ENCODE data around the gene SMYD4.
"Not testable (repeated sequence)": the region's sequence is repeated elsewhere in the genome, so short reads cannot be mapped to it uniquely, and the experiment has no call there.

Gene SMYD4

DNA sequence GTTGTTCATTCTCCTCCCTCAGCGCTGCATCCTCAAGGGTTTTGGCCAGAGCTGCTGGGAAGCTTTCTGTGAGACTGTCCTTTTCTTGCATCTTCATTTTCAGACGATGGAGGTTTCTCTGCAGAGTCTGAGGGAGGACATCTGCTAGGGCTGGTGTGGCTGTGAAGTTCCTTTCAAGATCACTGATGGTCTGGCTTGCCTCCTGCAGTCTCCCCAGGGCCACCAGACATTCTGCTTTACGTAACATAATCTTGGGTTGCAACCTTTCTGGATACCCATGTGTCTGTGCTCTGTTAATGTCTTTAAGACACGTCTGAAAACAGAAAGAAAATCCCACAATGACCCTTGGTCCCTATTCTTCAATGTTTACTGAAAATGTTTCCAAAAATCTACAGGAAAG is 29.0 kb downstream of the SMYD4 start:
- Histone ChIP-seq H3K27ac (ENCODE audit: insufficient read depth, low read depth, low read length, poor library complexity, severe bottlenecking) (no peak overlapping the region), H3K36me3 (ENCODE audit: control insufficient read depth, insufficient read depth, low read length) (peaks cover 9% of the 10 kb centered on the region), H3K9me3 (ENCODE audit: control insufficient read depth, low read length) (no peaks in the 10 kb centered on the region), H3K4me1 (ENCODE audit: control insufficient read depth, insufficient read depth, low read length) (no peaks in the 10 kb centered on the region), H3K4me3 (ENCODE audit: insufficient read depth, low read depth, low read length) (no peak overlapping the region), H3K27me3 (ENCODE audit: control insufficient read depth, insufficient read depth, low read length, poor library complexity, severe bottlenecking) (no peaks in the 10 kb centered on the region)
- 95 to 96% methylated on average over 4 of the region's 4 CpGs for WGBS, 2 experiments

DNA sequence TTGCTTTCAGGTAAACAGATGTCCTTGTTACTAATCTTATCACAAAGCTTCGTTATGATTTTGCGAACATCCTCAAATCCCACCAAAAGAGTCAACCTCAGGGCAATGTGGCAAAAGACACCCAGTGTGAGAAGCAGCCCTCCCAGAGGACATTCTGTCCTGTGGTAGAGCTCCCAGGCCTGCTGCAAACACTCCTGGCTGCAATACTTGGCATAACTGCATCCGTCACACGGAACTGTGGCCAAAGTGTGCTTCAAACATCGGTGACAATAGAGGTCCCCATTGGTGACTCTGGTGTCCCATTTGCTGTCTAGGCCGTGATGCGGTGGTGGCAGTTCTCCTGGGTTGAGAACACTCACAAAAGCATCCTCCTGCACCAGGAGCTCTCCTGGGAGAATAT is 29.5 kb downstream of the SMYD4 start:
- H3K27me3 ChIP-seq (ENCODE audit: control insufficient read depth, insufficient read depth, low read length, poor library complexity, severe bottlenecking), result no peaks in the 10 kb centered on the region
- H3K4me3 ChIP-seq (ENCODE audit: insufficient read depth, low read depth, low read length), result no peak overlapping the region
- no peaks in the 10 kb centered on the region for H3K4me1 ChIP-seq (ENCODE audit: control insufficient read depth, insufficient read depth, low read length)
- WGBS, 2 experiments, result 95 to 97% methylated on average over 7 of the region's 7 CpGs
- peaks cover 9% of the 10 kb centered on the region for H3K36me3 ChIP-seq (ENCODE audit: control insufficient read depth, insufficient read depth, low read length)
- no peak overlapping the region for H3K27ac ChIP-seq (ENCODE audit: insufficient read depth, low read depth, low read length, poor library complexity, severe bottlenecking)
- H3K9me3 ChIP-seq (ENCODE audit: control insufficient read depth, low read length), result no peaks in the 10 kb centered on the region

DNA sequence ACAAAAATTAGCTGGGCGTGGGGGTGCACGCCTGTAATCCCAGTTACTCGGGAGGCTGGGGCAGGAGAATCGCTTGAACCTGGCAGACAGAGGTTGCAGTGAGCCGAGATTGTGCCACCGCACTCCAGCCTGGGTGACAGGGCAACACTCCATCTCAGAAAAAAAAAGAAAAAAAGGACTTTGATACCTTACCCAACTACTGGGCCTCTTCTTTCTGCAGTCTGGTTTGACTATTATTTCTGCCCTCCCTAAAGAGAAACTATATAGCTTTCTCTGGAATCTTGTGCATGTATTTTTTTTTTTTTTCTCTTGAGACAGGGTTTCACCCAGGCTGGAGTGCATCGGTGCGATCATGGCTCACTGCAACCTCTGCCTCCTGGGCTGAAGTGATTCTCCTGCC is 31.9 kb downstream of the SMYD4 start:
- not testable (repeated sequence) for H3K9me3 ChIP-seq (ENCODE audit: control insufficient read depth, low read length); H3K27ac ChIP-seq (ENCODE audit: insufficient read depth, low read depth, low read length, poor library complexity, severe bottlenecking); H3K4me3 ChIP-seq (ENCODE audit: insufficient read depth, low read depth, low read length); H3K27me3 ChIP-seq (ENCODE audit: control insufficient read depth, insufficient read depth, low read length, poor library complexity, severe bottlenecking); H3K4me1 ChIP-seq (ENCODE audit: control insufficient read depth, insufficient read depth, low read length)
- peaks cover 13% of the 10 kb centered on the region for H3K36me3 ChIP-seq (ENCODE audit: control insufficient read depth, insufficient read depth, low read length)
- 96% methylated on average over 8 of the region's 8 CpGs for WGBS, 2 experiments

DNA sequence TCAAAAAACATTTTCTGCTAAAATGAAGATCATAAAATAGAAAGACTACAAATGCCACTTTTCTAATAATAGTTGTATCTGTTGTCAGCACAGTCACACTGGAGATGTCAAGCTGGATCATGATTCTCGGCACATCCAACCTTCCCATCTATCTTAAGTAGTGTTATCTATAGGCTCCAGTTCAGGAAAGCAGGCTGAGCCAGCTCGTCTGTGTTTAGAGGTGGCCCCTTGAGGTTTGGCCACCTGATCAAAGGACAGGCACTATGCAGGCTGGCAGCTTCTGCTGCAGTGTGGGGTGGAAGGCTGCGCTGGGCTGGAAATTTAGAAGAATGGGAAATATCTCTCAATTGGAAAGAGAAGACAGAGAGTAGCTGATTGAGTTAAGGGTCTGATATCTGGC is 32.4 kb downstream of the SMYD4 start:
- H3K27me3 ChIP-seq (ENCODE audit: control insufficient read depth, insufficient read depth, low read length, poor library complexity, severe bottlenecking), result no peaks in the 10 kb centered on the region
- 90 to 96% methylated on average over 3 of the region's 3 CpGs for WGBS, 2 experiments
- no peak overlapping the region for H3K27ac ChIP-seq (ENCODE audit: insufficient read depth, low read depth, low read length, poor library complexity, severe bottlenecking)
- no peaks in the 10 kb centered on the region for H3K9me3 ChIP-seq (ENCODE audit: control insufficient read depth, low read length)
- no peak overlapping the region for H3K4me3 ChIP-seq (ENCODE audit: insufficient read depth, low read depth, low read length)
- peaks cover 16% of the 10 kb centered on the region for H3K36me3 ChIP-seq (ENCODE audit: control insufficient read depth, insufficient read depth, low read length)
- no peaks in the 10 kb centered on the region for H3K4me1 ChIP-seq (ENCODE audit: control insufficient read depth, insufficient read depth, low read length)

DNA sequence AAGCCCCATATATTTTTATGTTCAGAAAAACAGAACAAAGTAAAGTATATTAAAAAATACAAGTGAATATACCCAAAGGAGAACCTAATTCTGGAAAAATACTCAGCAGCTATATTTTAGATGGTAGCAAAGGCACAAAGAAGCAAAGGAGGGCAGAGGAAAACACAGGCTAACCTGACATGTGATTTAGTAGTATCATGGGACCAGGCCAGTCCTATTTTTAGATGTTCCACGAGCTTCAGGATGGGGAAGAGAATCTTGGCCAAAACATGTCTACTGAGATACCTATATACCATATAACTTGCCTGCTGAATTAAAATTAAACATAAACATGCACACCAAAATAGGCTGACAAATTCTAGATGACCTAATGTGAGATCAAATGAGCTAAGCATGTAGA is 32.9 kb downstream of the SMYD4 start:
- 94 to 100% methylated on average over 1 of the region's 1 CpG for WGBS, 2 experiments
- no peaks in the 10 kb centered on the region for H3K27me3 ChIP-seq (ENCODE audit: control insufficient read depth, insufficient read depth, low read length, poor library complexity, severe bottlenecking)
- no peak overlapping the region for H3K27ac ChIP-seq (ENCODE audit: insufficient read depth, low read depth, low read length, poor library complexity, severe bottlenecking)

DNA sequence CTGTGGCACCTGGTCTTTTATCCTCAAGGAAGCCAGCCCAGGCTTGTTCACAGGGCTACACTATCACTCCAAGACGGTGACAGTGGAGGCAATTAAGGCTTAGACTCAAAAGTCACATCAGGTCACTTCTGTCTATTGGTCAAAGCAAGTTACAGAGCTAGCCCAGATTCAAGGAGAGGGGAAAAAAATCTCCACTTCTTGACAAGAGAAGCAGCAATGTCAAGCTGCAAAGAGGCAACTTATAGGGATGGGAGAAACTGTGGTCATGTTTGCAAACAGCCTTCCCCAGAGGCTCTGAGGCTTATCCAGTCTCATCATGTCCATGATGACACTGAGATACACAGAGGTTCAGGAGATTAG is 36.3 kb downstream of the SMYD4 start:
- Histone ChIP-seq H3K4me3 (ENCODE audit: insufficient read depth, low read depth, low read length) (no peak overlapping the region), H3K9me3 (ENCODE audit: control insufficient read depth, low read length) (no peaks in the 10 kb centered on the region), H3K27ac (ENCODE audit: insufficient read depth, low read depth, low read length, poor library complexity, severe bottlenecking) (no peak overlapping the region), H3K27me3 (ENCODE audit: control insufficient read depth, insufficient read depth, low read length, poor library complexity, severe bottlenecking) (no peaks in the 10 kb centered on the region), H3K36me3 (ENCODE audit: control insufficient read depth, insufficient read depth, low read length) (peaks cover 6% of the 10 kb centered on the region), H3K4me1 (ENCODE audit: control insufficient read depth, insufficient read depth, low read length) (no peaks in the 10 kb centered on the region)
- WGBS, 2 experiments, result 83 to 87% methylated on average over 1 of the region's 1 CpG

More for the DNA sequence above, 32.9 kb downstream of the SMYD4 start:
- no peaks in the 10 kb centered on the region for H3K4me1 ChIP-seq (ENCODE audit: control insufficient read depth, insufficient read depth, low read length)
- no peak overlapping the region for H3K4me3 ChIP-seq (ENCODE audit: insufficient read depth, low read depth, low read length)
- H3K36me3 ChIP-seq (ENCODE audit: control insufficient read depth, insufficient read depth, low read length), result peaks cover 16% of the 10 kb centered on the region
- H3K9me3 ChIP-seq (ENCODE audit: control insufficient read depth, low read length), result no peaks in the 10 kb centered on the region

DNA sequence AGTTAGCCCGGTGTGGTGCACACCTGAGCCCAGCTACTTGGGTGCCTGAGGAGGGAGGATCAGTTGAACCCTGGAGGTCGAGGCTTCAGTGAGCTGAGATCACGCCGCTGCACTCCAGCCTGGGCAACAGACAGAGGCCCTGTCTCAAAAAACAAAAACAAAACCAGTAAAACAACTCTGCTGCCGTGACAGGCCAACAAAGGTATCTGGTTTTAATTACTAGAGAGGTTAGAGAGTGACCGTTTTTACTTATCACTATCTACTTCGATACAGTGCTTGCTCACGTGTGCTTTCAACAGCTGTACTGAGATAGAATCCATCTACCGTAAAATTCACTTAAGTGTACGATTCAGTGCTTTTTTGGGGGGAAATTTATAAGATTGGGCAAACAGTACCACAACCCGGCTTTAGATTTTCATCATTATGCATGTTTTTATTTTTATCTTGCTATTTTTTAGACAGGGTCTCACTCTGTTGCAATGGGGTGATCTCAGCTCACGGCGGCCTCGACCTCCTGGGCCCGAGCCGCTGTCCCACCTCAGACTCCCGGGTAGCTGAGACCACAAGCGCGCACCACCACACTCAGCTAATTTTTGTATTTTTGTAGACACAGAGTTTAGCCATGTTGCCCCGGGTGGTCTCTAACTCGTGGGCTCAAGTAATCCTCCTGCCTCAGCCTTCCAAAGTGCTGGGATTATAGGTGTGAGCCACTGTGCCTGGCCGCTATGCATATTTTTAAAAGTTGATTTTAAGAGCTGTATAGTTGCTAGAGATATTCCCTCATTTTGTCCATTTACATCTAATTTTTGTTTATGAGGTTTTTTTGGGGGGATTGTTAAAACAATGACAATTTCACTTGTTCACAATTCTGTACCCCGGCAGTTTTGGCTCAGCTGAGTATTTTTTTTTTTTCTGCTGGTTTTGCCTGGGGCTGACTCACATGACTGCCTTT is 36.9 kb downstream of the SMYD4 start:
- H3K27me3 ChIP-seq (ENCODE audit: control insufficient read depth, insufficient read depth, low read length, poor library complexity, severe bottlenecking), result no peaks in the 10 kb centered on the region
- no peak overlapping the region for H3K4me3 ChIP-seq (ENCODE audit: insufficient read depth, low read depth, low read length)
- WGBS, 2 experiments, result 86% methylated on average over 23 of the region's 23 CpGs
- H3K27ac ChIP-seq (ENCODE audit: insufficient read depth, low read depth, low read length, poor library complexity, severe bottlenecking), result no peak overlapping the region
- peaks cover 6% of the 10 kb centered on the region for H3K36me3 ChIP-seq (ENCODE audit: control insufficient read depth, insufficient read depth, low read length)
- H3K9me3 ChIP-seq (ENCODE audit: control insufficient read depth, low read length), result no peaks in the 10 kb centered on the region
- H3K4me1 ChIP-seq (ENCODE audit: control insufficient read depth, insufficient read depth, low read length), result no peaks in the 10 kb centered on the region

DNA sequence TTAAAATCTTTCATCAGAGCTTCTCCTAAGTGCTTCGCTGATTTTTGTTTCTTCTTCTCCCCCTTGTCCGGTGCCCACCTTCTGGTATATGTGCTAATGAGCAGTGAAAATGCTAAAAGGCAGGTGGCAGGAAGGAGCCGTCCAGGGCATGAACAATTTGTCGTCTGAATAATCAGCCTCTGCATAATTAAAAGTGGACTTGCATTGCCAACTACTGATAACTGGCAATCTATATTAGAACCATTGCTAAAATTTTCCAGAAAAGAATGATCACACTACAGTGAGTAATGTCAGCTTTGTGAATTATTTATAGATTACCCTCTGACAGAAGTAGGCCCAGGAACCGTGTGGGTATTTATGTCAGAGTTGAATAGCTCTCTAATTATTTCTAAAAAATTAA is 39.8 kb downstream of the SMYD4 start:
- 57 to 69% methylated on average over 3 to 4 of the region's 5 CpGs for WGBS, 2 experiments

DNA sequence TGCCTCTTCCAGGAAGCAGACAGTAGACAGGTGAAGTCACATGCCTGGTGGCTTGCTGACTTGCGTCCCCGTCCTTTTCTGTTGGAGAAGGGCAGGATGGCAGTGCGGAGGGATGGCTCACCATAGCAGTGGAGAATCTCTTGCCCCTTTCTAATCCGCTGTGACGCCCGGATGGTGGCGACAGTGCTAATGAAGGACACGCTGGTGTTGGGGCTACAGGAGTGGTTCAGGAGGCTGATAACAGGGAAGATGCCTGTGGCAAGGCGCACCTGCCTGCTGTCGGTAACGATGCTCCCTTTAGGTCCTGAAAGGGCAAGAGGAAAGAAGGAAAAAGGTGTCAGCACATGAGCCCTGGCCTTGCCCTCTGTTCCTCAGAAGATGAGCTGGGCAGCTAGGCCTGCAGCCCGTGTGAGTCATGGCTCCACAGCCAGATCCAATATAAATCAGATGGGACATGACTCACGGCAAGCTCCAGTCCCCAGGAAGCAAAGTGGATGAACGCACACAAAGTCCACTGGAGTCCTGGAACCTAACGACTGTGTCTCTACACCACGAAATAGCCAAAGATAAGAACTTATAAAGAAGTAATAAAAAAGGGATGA is 42.3 kb downstream of the SMYD4 start:
- Histone ChIP-seq H3K27me3 (ENCODE audit: control insufficient read depth, insufficient read depth, low read length, poor library complexity, severe bottlenecking) (no peaks in the 10 kb centered on the region), H3K4me3 (ENCODE audit: insufficient read depth, low read depth, low read length) (no peak overlapping the region), H3K36me3 (ENCODE audit: control insufficient read depth, insufficient read depth, low read length) (peaks cover 22% of the 10 kb centered on the region), H3K9me3 (ENCODE audit: control insufficient read depth, low read length) (no peaks in the 10 kb centered on the region), H3K4me1 (ENCODE audit: control insufficient read depth, insufficient read depth, low read length) (no peaks in the 10 kb centered on the region), H3K27ac (ENCODE audit: insufficient read depth, low read depth, low read length, poor library complexity, severe bottlenecking) (no peak overlapping the region)
- WGBS, 2 experiments, result 94 to 95% methylated on average over 16 of the region's 16 CpGs

More for the DNA sequence above, 39.8 kb downstream of the SMYD4 start:
- Histone ChIP-seq H3K27ac (ENCODE audit: insufficient read depth, low read depth, low read length, poor library complexity, severe bottlenecking) (no peak overlapping the region), H3K27me3 (ENCODE audit: control insufficient read depth, insufficient read depth, low read length, poor library complexity, severe bottlenecking) (no peaks in the 10 kb centered on the region), H3K4me3 (ENCODE audit: insufficient read depth, low read depth, low read length) (no peak overlapping the region), H3K9me3 (ENCODE audit: control insufficient read depth, low read length) (no peaks in the 10 kb centered on the region), H3K4me1 (ENCODE audit: control insufficient read depth, insufficient read depth, low read length) (no peaks in the 10 kb centered on the region), H3K36me3 (ENCODE audit: control insufficient read depth, insufficient read depth, low read length) (peaks cover 19% of the 10 kb centered on the region)

DNA sequence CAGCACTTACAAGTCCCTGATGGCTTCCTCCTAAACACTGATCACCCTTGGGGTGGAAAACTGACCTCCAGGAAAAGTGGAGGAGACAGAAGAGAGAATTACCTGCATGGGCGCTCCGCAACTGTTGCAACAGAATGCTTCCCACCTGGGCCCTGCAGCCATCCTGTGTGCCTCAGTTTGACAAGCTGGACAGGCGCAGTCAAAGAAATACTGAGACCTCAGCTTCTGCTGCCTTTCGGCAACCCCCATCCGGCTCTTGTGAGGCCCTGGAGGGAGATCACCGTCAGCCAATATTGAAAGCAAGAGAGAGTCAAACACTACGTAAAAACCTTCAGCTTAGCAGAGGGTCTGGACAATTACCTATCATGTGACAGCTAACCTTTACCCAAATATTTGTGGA is 43.0 kb downstream of the SMYD4 start:
- Histone ChIP-seq H3K4me1 (ENCODE audit: control insufficient read depth, insufficient read depth, low read length) (no peaks in the 10 kb centered on the region), H3K27ac (ENCODE audit: insufficient read depth, low read depth, low read length, poor library complexity, severe bottlenecking) (no peak overlapping the region), H3K36me3 (ENCODE audit: control insufficient read depth, insufficient read depth, low read length) (peaks cover 25% of the 10 kb centered on the region), H3K27me3 (ENCODE audit: control insufficient read depth, insufficient read depth, low read length, poor library complexity, severe bottlenecking) (no peaks in the 10 kb centered on the region), H3K4me3 (ENCODE audit: insufficient read depth, low read depth, low read length) (no peak overlapping the region), H3K9me3 (ENCODE audit: control insufficient read depth, low read length) (no peaks in the 10 kb centered on the region)
- 96% methylated on average over 7 of the region's 7 CpGs for WGBS, 2 experiments

All from ectodermal cell (in vitro differentiated cells).